Mucosa of descending colon (tissue), 3 donors: ENCODE results near the gene TMEM143. TPM values are rescaled to one million over a fixed set of nuclear protein-coding genes. Genes with fewer than 3 reads are reported as not detected.

Experiments
- ATAC-seq: fragments of 200-7000 bp; cut with Tn5 transposase; one replicate; pipeline ENCODE4 v1.9.1; 2020; ENCODE audit warnings: mild to moderate bottlenecking, moderate library complexity
- DNase-seq, 3 donors: peaks; one replicate each; pipeline ENCODE4 v3.0.0-alpha.2; 2020
- H3K36me3 ChIP-seq: fragments of 200-600 bp; one replicate; pipeline ENCODE4 v1.8.0; 2021; ENCODE audit warnings: low read depth, mild to moderate bottlenecking
- H3K4me1 ChIP-seq: fragments of 200-600 bp; one replicate; pipeline ENCODE4 v1.8.0; 2021; ENCODE audit warnings: low read depth, mild to moderate bottlenecking
- H3K4me3 ChIP-seq: fragments of 200-600 bp; one replicate; pipeline ENCODE4 v1.8.0; 2021; ENCODE audit warnings: mild to moderate bottlenecking
- H3K9me3 ChIP-seq: fragments of 200-600 bp; one replicate; pipeline ENCODE4 v1.8.0; 2021; ENCODE audit warnings: mild to moderate bottlenecking
- intact Hi-C, 2 donors: fragments of 100-400 bp; cut with DNase I in 1 of 2; cut with micrococcal nuclease in 1 of 2; formaldehyde crosslinking; loops; one replicate each; pipeline versions ENCODE4 v1.11.0 to v1.11.1; 2022; cut with DNase I, micrococcal nuclease
- long read RNA-seq, 2 donors: library from polyadenylated mRNA; unstranded; transcript quantifications; one replicate each; pipeline ENCODE4 v2.0.0, GENCODE V29; 2019 to 2021
- total RNA-seq, 3 donors: library from RNA; stranded (reverse); fragmentation: NEBNext Ultra II Directional in 2 of 3; extraction: Animal tissue kit (Norgen Biotek cat#: 25700) in 2 of 3; gene quantifications; one replicate each; pipeline versions ENCODE4 v1.2.1 to v1.2.4, GENCODE V29; 2021 to 2023
- TF ChIP-seq, protein P1 (sequence below): fragments of 200-600 bp; IDR thresholded peaks from one replicate; pipeline ENCODE4 v1.8.0; 2022; ENCODE audit warnings: antibody characterized with exemption, mild to moderate bottlenecking
- donor health status: DM: no; HTN: no; CAD: no; lungs with moderate emphysema.
- donor health status: DM: no; HTN: no; CAD: no.
- donor health status: DM: no; HTN: yes; CAD: no.

TMEM143 gene
- total RNA-seq, result 10 to 100 TPM; 13.2 to 14.5 (median 13.6) TPM
- long read RNA-seq, donor 1, partial matches to known transcripts, result 2 of 13 reads
- long read RNA-seq, donor 1, other reads (novel, unspliced or antisense), result 8 of 13 reads
- long read RNA-seq, donor 2, partial matches to known transcripts, result 0 of 4 reads
- long read RNA-seq, donor 2, other reads (novel, unspliced or antisense), result 0 of 4 reads

- intact Hi-C loops, result no loop called here
These were observed at the start of gene TMEM143, which contains the start of gene SYNGR4 for GRCh38 chr19:48363810-48364597. TMEM143 (minus strand) TSS chr19:48363940; CDS start chr19:48363920, 20 bp downstream. SYNGR4 (plus strand) TSS chr19:48364367; CDS start chr19:48365843, 1,476 bp downstream.

DNA sequence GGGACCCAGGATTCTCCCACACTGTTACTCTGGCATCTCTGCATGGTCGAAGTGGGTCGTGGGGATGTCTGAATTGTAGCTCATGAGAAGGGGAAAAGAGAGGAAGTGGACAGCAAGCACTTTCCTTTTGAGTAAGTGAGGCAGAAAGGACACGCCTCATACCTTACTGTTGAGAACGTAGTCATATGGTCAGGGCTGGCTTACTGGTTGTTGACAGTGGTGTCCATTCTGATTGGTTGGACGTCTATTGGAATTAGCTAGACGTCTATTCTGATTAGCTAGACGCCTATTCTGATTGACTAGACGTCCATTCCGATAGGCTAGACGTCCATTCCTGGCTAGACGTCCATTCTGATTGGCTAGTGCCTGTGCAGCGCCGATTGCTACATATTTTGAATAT, 42.1 kb upstream of the TMEM143 start:
- intact Hi-C loops, result no loop called here
- Histone ChIP-seq H3K36me3 (no peaks in the 10 kb centered on the region), H3K4me3 (no peak overlapping the region), H3K4me1 (no peaks in the 10 kb centered on the region), H3K9me3 (no peaks in the 10 kb centered on the region)
- ATAC-seq (no peak), DNase-seq (no peak)
- TF ChIP-seq, protein P1, sequence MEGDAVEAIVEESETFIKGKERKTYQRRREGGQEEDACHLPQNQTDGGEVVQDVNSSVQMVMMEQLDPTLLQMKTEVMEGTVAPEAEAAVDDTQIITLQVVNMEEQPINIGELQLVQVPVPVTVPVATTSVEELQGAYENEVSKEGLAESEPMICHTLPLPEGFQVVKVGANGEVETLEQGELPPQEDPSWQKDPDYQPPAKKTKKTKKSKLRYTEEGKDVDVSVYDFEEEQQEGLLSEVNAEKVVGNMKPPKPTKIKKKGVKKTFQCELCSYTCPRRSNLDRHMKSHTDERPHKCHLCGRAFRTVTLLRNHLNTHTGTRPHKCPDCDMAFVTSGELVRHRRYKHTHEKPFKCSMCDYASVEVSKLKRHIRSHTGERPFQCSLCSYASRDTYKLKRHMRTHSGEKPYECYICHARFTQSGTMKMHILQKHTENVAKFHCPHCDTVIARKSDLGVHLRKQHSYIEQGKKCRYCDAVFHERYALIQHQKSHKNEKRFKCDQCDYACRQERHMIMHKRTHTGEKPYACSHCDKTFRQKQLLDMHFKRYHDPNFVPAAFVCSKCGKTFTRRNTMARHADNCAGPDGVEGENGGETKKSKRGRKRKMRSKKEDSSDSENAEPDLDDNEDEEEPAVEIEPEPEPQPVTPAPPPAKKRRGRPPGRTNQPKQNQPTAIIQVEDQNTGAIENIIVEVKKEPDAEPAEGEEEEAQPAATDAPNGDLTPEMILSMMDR, result no peak

More at GRCh38 chr19:48363810-48364597, at the start of gene TMEM143, which contains the start of gene SYNGR4:
- TF ChIP-seq, protein P1, result peak; percentile 9
- Histone ChIP-seq H3K4me3 (peak within 1 kb of the TSS; percentile 28), H3K4me1 (peaks cover 11% of the 10 kb centered on the region), H3K9me3 (no peaks in the 10 kb centered on the region), H3K36me3 (no peaks in the 10 kb centered on the region)
- ATAC-seq, result peak; percentile 90
- DNase-seq, result peak; percentile 98 to 100 (median 98)

DNA sequence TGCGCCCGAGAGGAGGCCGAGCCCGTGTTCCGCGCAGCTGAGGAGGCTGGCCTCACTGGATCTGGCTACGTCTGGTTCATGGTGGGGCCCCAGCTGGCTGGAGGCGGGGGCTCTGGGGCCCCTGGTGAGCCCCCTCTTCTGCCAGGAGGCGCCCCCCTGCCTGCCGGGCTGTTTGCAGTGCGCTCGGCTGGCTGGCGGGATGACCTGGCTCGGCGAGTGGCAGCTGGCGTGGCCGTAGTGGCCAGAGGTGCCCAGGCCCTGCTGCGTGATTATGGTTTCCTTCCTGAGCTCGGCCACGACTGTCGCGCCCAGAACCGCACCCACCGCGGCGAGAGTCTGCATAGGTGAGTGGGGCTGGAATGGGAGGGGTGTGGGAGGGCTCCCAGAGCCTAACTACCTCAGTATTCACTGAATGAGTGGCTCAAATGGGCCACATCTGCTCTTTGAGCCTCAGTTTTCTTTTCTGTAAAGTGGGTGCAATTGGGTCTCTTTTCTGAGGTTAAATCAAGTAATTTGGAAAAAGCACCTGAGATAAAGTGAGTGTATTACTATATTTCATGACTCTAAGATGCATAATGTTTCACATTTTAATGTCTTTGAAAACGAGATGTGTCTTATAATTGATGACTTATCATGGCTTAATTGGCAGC, 41.4 kb upstream of the TMEM143 start:
- TF ChIP-seq, protein P1, result no peak
- Histone ChIP-seq H3K4me3 (no peak overlapping the region), H3K9me3 (no peaks in the 10 kb centered on the region), H3K4me1 (peaks cover 1% of the 10 kb centered on the region), H3K36me3 (no peaks in the 10 kb centered on the region)
- intact Hi-C loops, result no loop called here
- no peak for DNase-seq
- ATAC-seq, result no peak

- Histone ChIP-seq H3K9me3 (no peaks in the 10 kb centered on the region), H3K4me1 (peaks cover 4% of the 10 kb centered on the region), H3K36me3 (no peaks in the 10 kb centered on the region), H3K4me3 (no peak overlapping the region)
- TF ChIP-seq, protein P1, result no peak
- peak in 1 of 3 donors; percentile 72 for DNase-seq
- ATAC-seq, result peak; percentile 39
- intact Hi-C loops, result no loop called here
These were observed 39.9 kb upstream of the TMEM143 start for GRCh38 chr19:48403606-48404005.

DNA sequence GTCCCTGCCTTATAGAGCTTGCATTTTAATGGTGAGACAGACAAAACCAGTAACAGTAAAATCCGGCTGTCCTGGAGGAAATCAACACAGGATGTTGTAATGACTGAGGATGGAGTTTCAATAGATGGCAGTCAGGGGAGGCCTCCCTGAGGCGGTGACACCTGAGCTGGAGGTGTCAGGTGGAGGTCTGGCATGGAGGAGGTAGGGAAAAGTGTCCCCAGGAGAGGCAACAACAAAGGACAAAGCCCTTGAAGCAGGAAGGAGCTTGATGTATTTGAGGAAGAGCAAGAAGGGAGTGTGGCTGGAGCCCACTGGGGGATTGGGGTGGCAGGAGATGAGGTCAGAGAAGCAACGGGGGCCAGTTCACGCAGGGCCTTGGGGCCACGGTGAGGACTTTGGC, 37.5 kb upstream of the TMEM143 start:
- no peaks in the 10 kb centered on the region for H3K36me3 ChIP-seq
- H3K4me3 ChIP-seq, result no peak overlapping the region
- DNase-seq (no peak), ATAC-seq (no peak)
- H3K9me3 ChIP-seq, result no peaks in the 10 kb centered on the region
- peaks cover 9% of the 10 kb centered on the region for H3K4me1 ChIP-seq
- TF ChIP-seq, protein P1, result no peak
- intact Hi-C loops, result no loop called here
